Activated naive CD8-positive, alpha-beta T cell treated with anti-CD3 and anti-CD28 coated beads for 36 hours (primary cell): ENCODE data around the gene MYMK. TPM values are rescaled to one million over a fixed set of nuclear protein-coding genes. Genes with fewer than 3 reads are reported as not detected.

Source experiments
- DNase-seq: peaks from one replicate; pipeline ENCODE4 v3.0.0; 2021
- H3K27ac Mint-ChIP-seq: one replicate; pipeline ENCODE4 v1.8.0; 2022; ENCODE audit warnings: mild to moderate bottlenecking, moderate library complexity, mixed read lengths
- H3K27me3 Mint-ChIP-seq: one replicate; pipeline ENCODE4 v1.8.0; 2022; ENCODE audit warnings: mild to moderate bottlenecking, mixed read lengths
- H3K36me3 Mint-ChIP-seq: one replicate; pipeline ENCODE4 v1.8.0; 2021; ENCODE audit warnings: mild to moderate bottlenecking, mixed read lengths
- H3K4me1 Mint-ChIP-seq: one replicate; pipeline ENCODE4 v1.8.0; 2021; ENCODE audit warnings: mixed read lengths
- H3K4me3 Mint-ChIP-seq: one replicate; pipeline ENCODE4 v1.8.0; 2022; ENCODE audit warnings: mild to moderate bottlenecking, moderate library complexity, mixed read lengths
- H3K9me3 Mint-ChIP-seq: one replicate; pipeline ENCODE4 v1.8.0; 2022; ENCODE audit warnings: mixed read lengths
- total RNA-seq, 2 experiments: library from RNA; stranded (reverse); gene quantifications; one replicate each; pipeline ENCODE4 v1.2.3, GENCODE V29; 2021

The MYMK gene
- total RNA-seq, 2 experiments from 2014 or later = not detected

DNA sequence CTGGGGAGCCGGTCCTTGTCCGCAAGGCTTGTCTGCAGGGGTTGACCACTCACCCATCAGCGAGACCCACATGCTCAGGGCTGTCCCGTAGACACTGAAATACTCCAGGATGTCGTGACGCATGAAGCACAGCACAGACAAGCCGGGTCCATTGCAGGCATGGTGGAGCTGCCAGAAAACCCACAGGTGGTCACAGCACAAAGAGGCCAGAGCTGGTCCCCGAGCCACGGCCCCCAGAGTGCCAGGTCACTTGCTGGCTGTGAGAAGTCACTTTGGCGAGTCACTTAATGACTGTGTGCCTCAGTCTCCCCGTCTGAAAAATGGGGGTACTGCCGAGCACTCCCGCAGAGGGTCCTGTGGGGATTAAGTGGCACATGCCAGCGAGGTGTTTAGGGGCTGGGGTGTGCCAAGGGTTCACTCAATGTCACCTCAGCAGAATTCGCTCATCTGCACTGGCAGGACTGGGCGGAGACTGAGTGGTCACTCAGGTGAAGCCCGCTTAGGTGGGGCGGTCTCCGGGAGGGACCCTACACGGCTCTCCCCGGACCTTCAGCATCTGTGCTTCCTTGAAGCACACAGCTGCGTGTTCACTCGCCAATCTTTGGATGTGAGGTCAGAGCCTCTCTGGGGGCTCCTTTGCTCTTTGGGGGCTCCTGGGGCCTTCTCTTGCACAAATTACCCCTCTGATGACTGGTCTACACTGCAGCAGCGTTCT, 4.5 kb downstream of the MYMK start:
- Mint-ChIP-seq H3K36me3 (no peaks in the 10 kb centered on the region), H3K4me3 (no peak overlapping the region), H3K27ac (no peak overlapping the region), H3K9me3 (no peaks in the 10 kb centered on the region), H3K4me1 (no peaks in the 10 kb centered on the region), H3K27me3 (no peaks in the 10 kb centered on the region)
- no peak for DNase-seq

DNA sequence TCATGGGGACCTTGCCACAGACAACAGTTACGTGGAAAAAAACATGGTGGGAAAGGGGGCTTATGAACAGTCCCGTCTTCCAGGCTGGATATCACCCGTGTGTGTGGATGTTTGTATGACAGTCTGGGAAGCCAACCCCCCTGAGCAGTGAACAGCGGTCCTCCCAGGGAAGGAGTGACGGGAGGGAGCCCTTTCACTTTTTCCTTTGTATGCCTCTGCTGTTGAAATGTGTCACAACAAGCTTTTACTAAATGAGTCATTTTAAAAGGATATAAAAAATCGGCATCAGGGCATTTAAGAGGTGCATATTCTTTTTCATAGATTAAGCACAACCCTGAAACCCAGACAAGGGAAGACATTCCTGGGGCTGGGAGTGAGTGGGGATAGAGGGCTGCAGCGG, 5.1 kb downstream of the MYMK start:
- H3K4me1 Mint-ChIP-seq = no peaks in the 10 kb centered on the region
- no peaks in the 10 kb centered on the region for H3K27me3 Mint-ChIP-seq
- no peaks in the 10 kb centered on the region for H3K36me3 Mint-ChIP-seq

GRCh38 chr9:133518706-133519449, 5.9 kb downstream of the MYMK start:
- no peak for DNase-seq
- Mint-ChIP-seq H3K27ac (no peak overlapping the region), H3K9me3 (no peaks in the 10 kb centered on the region), H3K4me3 (no peak overlapping the region), H3K36me3 (no peaks in the 10 kb centered on the region), H3K27me3 (no peaks in the 10 kb centered on the region), H3K4me1 (no peaks in the 10 kb centered on the region)

More for the DNA sequence above, 5.1 kb downstream of the MYMK start:
- DNase-seq = no peak
- H3K9me3 Mint-ChIP-seq = no peaks in the 10 kb centered on the region
- H3K4me3 Mint-ChIP-seq = no peak overlapping the region
- no peak overlapping the region for H3K27ac Mint-ChIP-seq

- Mint-ChIP-seq H3K4me1 (no peaks in the 10 kb centered on the region), H3K27ac (no peak overlapping the region)
Observed at GRCh38 chr9:133518200-133518599, 6.6 kb downstream of the MYMK start.

GRCh38 chr9:133517711-133518110, 7.0 kb downstream of the MYMK start:
- Mint-ChIP-seq H3K36me3 (no peaks in the 10 kb centered on the region), H3K4me1 (no peaks in the 10 kb centered on the region), H3K27ac (no peak overlapping the region), H3K27me3 (no peaks in the 10 kb centered on the region), H3K9me3 (no peaks in the 10 kb centered on the region), H3K4me3 (no peak overlapping the region)
- DNase-seq = no peak

More at GRCh38 chr9:133518200-133518599, 6.6 kb downstream of the MYMK start:
- Mint-ChIP-seq H3K9me3 (no peaks in the 10 kb centered on the region), H3K36me3 (no peaks in the 10 kb centered on the region), H3K27me3 (no peaks in the 10 kb centered on the region), H3K4me3 (no peak overlapping the region)
- no peak for DNase-seq

DNA sequence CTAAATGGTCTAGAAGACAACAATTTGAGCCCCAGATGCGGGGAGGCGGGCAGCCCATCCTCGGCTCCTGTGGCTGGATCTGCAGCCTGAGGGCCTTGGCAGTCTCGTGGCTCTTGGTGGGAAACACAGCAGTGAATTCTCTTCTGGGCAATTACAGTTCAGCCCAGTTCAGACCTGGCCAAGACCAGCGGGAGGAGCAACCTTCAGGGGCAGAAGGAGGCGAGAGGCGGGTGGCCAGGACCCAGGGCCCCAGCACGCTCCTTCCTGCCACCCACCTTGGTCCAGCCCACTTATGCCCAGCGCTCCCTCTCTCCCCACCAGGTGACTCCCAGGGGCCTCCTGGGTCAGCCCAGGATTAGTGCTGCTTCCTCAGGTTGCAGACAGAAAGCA, 7.8 kb downstream of the MYMK start:
- Mint-ChIP-seq H3K4me3 (no peak overlapping the region), H3K27ac (no peak overlapping the region), H3K36me3 (no peaks in the 10 kb centered on the region), H3K27me3 (no peaks in the 10 kb centered on the region), H3K4me1 (no peaks in the 10 kb centered on the region), H3K9me3 (no peaks in the 10 kb centered on the region)
- DNase-seq = no peak

DNA sequence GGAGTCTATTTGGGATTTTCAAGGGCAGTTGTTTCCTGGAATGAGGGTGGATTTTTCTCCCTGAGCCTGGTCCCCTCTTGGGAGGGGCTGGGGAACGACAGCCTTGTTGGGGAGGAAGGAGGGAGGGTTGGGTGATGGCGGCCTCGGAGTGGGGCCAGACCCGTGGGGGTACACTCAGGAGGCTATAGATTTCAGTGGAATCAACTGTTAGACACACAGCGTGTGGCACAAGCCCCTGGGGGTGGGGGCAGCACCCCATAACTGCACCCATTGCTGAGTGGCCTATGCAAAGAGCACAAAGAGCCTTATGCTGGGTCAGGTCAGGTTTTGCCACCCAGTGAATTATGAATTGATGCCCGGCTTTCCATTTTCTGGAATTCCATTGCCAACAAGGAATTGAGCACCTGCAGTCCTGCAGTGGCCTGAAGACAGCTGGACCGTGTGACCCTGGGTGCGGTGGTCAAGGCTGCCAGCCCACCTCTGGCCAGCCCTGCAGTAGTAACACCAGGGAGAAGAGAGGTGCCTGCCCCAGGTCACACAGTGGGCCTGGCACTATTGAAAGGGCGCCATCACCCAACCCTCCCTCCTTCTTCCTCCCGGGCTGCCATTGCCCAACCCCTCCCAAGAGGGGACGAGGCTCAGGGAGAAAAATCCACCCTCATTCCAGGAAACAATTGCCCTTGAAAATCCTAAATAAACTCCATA, 8.4 kb downstream of the MYMK start:
- Mint-ChIP-seq H3K4me3 (no peak overlapping the region), H3K4me1 (no peaks in the 10 kb centered on the region), H3K36me3 (no peaks in the 10 kb centered on the region), H3K27ac (no peak overlapping the region), H3K9me3 (no peaks in the 10 kb centered on the region), H3K27me3 (no peaks in the 10 kb centered on the region)
- DNase-seq = no peak

DNA sequence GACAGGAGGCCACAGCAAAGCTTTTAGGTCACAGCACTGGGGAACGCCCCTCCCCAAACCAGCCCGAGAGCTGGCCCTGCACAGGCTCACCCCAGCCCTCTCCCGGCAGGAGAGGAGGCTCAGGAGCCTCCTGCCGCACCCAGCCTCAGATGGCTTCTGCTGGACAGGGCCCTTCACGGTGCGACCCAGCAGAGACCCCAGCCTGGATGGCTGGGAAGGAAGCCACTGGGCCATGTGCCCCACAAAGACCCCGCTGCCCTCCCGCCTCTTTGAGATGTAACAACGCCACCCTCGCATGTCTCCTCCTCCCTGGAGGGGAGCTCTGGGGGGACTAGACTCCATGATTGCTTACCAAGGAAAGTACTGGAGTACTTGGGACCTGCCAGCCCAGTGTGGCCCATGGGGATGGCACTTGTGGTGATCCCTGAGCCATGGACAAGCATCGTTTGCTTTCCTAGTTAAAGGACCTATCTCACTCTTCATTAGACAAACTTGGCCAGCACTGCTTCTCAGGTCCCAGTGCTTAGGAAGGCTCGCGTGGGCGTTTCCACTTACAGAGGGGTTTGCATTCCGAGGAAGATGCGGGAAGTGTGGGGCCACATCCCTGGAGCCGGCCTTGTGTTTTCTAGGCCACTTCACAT, 9.0 kb downstream of the MYMK start:
- no peak for DNase-seq
- no peak overlapping the region for H3K4me3 Mint-ChIP-seq
- H3K36me3 Mint-ChIP-seq = no peaks in the 10 kb centered on the region
- no peaks in the 10 kb centered on the region for H3K9me3 Mint-ChIP-seq
- H3K27me3 Mint-ChIP-seq = no peaks in the 10 kb centered on the region
- H3K4me1 Mint-ChIP-seq = no peaks in the 10 kb centered on the region
- H3K27ac Mint-ChIP-seq = no peak overlapping the region

GRCh38 chr9:133515240-133515610, 9.5 kb downstream of the MYMK start:
- Mint-ChIP-seq H3K4me1 (no peaks in the 10 kb centered on the region), H3K27ac (no peak overlapping the region), H3K9me3 (no peaks in the 10 kb centered on the region), H3K27me3 (no peaks in the 10 kb centered on the region), H3K4me3 (no peak overlapping the region), H3K36me3 (no peaks in the 10 kb centered on the region)
- no peak for DNase-seq

- Mint-ChIP-seq H3K4me1 (peaks cover 3% of the 10 kb centered on the region), H3K27ac (no peak overlapping the region), H3K9me3 (no peaks in the 10 kb centered on the region), H3K27me3 (no peaks in the 10 kb centered on the region), H3K4me3 (no peak overlapping the region), H3K36me3 (no peaks in the 10 kb centered on the region)
- DNase-seq = no peak
Observed at GRCh38 chr9:133514460-133515239, 10.1 kb downstream of the MYMK start.

DNA sequence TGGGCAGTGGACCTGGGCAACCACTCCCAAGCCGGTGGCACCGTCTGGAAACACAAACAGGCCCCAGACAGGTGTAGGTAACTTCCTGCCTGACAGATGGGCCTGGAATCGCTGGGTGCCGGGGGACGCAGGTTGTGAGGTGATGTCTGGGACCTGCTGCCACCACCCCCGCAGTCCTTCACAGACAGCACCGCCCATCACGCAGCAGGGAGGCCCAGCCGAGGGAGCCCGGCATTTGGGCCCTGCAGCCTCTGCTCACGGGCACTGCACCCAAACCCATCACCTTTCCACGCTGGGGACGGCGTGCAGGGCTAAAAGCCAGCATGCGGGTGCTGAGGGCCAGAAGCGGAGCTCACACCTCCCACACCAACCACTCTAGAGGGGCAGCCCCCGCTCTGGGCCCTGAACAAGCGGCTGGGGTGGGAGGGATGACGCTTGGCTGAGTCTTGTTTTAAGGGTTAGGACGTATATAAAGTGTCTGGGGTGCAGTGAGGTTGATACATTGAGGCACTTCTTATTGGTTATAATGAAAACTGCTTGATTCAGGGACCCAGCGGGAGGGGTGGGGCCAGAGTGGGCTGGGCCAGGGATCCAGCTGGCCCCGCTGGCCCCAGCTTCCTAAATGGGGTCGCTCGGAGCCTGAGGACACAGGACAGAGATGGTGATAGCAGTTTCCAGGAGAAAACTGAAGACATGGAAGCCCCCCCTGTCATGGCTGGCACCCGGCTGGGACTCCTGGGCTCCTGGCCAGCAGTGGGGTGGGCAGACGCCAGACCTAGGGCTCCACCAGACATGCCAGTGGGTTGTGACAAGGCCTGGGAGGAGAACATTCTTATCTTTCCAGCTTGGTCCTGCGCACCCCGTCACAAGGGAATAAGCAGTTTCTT, 11.3 kb downstream of the MYMK start:
- no peak for DNase-seq
- Mint-ChIP-seq H3K9me3 (no peaks in the 10 kb centered on the region), H3K27ac (no peak overlapping the region)

DNA sequence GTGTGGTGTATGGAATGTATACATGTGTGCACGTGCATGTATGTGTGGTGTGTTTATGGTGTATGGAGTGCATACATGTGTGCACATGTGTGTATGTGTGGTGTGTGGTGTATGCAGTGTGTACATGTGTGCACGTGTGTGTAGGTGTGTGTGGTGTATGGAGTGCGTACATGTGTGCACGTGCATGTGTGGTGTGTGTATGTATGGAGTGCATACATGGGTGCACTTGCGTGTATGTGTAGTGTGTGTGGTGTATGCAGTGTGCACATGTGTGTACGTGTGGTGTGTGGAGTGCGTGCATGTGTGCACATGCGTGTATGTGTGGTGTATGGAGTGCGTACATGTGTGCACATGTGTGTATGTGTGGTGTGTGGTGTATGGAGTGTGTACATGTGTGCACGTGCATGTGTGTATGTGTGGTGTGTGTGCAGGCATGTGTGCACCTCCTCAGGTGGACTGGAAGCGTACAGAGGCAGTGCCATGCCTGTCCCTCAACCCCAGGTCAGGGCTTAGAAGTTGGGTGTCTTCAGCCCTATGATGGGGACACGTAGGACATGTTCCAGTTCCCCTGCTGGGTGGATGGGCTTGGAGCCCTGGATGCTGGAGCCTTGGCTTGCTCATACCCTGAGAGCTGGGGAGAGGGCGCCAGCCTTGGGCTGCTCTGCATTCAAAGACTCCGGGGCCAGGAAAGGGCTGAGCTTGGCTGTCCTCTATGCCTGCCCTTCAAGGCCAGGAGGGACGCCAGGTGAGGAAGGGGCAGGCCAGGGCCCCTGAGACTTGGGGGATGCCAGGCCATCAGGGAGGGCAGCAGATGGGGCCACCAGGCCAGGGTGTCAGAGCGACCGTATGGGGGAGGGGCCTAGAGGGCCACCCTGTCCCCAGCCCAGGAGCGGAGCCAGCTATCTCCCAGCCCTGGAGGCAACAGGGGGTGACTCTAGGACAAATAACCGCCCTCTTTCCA, 12.2 kb downstream of the MYMK start:
- no peak for DNase-seq
- Mint-ChIP-seq H3K27me3 (no peaks in the 10 kb centered on the region), H3K36me3 (no peaks in the 10 kb centered on the region), H3K27ac (no peak overlapping the region), H3K4me1 (peaks cover 11% of the 10 kb centered on the region), H3K4me3 (no peak overlapping the region), H3K9me3 (no peaks in the 10 kb centered on the region)

More for the DNA sequence above, 11.3 kb downstream of the MYMK start:
- H3K36me3 Mint-ChIP-seq = no peaks in the 10 kb centered on the region
- no peaks in the 10 kb centered on the region for H3K27me3 Mint-ChIP-seq
- peaks cover 11% of the 10 kb centered on the region for H3K4me1 Mint-ChIP-seq
- no peak overlapping the region for H3K4me3 Mint-ChIP-seq

GRCh38 chr9:133511607-133512006, 13.2 kb downstream of the MYMK start:
- Mint-ChIP-seq H3K36me3 (no peaks in the 10 kb centered on the region), H3K27ac (no peak overlapping the region), H3K4me3 (no peak overlapping the region), H3K9me3 (no peaks in the 10 kb centered on the region), H3K4me1 (peaks cover 11% of the 10 kb centered on the region), H3K27me3 (no peaks in the 10 kb centered on the region)
- DNase-seq = no peak
